GM19455 (cell line): ENCODE results near the gene PTPN18.
"Not testable (repeated sequence)": the region's sequence is repeated elsewhere in the genome, so short reads cannot be mapped to it uniquely, and the experiment has no call there.

ENCODE experiments used
- ATAC-seq: cut with Tn5 transposase; IDR thresholded peaks from one replicate; pipeline ENCODE4 v1.9.1; 2021; ENCODE audit not compliant: unreplicated experiment

Gene PTPN18

DNA sequence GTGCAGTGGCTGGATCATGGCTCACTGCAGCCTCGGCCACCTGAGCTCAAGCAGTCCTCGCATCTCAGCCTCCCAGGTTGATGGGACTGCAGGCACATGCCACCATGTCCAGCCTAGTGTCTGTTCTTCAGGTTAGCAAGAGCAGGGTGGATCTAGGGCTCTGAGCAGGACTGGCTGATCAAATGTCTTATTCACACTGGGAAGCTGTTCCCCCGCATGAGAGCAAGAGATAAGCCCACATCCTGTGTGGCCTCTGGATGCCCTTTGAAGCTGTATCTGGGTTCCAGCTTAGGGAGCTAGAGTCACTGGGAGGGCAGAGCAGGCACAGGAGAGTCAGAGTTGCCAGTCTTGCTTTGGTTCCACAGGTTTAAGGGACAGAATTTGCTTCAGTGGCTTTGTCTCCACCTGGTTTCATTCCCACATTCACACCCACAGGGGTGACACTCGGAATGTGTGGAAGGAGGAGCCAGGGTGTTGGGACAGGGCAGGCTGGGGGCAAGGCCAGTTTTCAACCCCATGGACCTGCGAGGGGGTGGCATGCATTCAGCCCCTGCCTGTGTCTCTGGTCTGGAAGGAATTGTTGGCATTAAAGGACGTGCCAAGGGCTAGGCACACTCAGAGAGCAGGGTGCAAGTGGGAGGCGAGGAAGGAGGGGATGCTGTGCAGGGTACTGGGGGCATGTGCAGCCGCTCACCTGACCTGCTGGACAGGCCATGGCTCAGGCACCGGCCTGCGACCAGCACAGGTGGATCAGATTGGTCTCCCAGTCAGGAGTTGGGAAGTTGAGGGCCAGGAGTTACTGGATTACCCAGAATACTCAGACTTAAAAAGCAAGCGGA is 24.5 kb downstream of the PTPN18 start:
- ATAC-seq: no peak

DNA sequence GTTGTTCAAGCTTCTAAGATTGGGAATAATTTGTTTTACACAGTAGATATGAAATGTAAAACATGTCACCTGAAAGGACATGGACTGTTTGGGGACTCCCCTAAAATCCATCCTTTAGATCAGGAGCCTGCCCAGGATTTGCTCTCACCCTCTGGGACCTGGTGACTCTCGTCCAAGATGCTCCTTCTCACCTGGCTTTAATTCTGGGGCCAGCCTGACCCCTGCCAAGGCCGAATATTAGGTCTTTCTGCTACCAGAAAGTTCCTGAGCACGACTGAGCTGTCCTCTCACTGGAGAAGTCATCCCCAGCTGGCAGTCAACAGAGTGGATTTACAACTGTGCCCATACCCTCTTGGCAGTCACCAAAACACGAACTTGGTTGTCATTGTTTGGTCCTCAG is 25.3 kb downstream of the PTPN18 start:
- ATAC-seq: no peak

- ATAC-seq: no peak
Measured at GRCh38 chr2:130381619-130382018, 25.8 kb downstream of the PTPN18 start.

DNA sequence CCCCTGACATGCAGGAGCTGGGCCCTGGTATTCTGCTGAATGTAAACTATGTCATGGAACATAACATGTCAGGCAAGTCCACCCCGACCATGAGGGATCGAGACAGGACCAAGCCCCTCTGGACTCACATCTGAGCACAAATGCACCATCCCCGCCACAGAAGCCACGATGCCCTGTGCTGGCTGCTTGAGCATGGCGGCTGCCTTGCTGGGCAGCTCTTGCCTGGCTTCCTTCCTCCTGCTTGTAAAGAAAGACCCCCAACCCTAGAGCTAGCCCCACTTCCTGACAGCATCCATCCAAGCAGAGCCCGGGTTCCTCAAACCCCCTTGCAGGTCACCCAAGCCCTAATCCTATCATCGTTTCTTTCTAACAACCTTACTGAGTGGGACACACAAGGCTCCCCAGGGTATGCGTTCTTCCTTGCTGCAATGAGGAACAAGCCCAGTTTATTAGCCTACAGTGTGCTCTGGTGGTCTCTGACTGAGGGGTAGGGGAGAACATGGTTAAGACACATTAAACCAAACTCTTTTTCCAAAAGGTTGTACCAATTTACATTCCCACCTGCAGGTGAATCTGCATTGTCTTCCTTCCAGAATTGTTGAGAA is 26.6 kb downstream of the PTPN18 start:
- no peak for ATAC-seq

GRCh38 chr2:130385709-130386108 is 29.9 kb downstream of the PTPN18 start:
- ATAC-seq: peak; percentile 42

- ATAC-seq: no peak
Measured at GRCh38 chr2:130387071-130387400, 31.2 kb downstream of the PTPN18 start.

DNA sequence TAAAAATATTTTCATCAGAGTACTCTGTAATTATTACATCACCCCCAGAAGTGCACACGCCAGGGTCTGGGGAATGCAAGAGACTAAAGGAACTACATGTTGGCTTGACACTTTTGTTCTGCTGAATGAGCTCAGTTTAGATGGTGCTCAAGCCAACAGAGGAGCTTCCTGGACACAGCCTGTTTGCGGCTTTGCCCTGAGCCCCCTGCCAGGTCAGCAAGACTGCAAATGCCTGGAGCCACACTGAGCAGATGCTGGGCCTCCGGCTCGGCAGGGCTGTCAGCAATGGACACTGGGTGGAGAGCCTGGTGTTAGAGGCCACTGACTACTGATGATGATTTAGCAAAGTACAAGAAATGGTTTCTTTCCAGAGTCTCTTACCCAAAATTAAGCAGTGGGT is 31.9 kb downstream of the PTPN18 start:
- no peak for ATAC-seq

DNA sequence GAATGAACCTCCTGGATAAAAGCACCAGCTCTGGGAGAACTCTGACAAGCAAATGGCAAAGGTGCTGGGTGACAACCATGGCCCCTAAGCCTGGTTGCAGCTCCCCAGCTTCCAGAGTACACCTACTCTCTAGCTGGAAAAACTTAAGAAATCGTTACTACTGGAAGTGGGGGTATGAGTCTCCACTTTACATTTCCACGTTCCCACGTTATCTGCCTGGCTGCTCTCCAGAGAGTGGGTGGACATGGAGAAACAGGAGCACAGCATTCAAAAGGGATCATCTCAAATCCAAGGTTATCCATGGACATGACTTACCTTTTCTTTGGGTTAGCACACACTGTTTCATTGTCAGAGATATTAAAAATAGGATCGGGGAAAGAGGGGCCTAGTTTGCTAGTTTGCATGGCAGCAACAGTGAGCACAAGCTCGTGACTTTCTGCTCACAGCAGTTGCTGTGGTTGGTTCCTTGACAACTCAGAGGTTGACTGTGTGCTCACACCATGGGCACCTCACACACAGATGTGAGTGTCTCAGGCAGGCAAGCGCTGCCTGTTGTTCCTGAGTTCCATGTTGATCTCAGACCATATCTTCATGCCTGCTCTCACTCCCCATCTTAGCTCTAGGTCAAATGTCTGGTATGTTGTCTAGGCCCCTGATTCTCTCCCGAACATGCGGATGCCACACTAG is 32.5 kb downstream of the PTPN18 start:
- no peak for ATAC-seq

DNA sequence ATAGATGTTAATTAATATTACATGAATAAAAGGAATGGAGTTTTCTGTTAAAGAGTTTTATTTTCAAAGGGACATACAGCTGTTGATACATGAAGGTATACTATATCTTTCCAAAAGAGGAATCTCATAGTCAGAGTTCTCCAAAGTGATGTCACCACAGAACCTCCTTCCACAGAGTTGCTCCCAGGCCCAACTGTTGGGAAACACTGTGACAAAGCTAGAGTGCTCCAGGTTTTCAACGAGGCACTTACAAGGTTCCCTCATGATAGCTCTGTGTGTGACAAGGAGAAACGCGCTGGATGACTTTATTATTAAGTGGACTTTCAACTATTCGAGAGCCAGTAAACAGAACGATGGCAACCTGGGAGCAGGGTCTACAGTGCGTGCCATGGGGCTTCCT is 33.5 kb downstream of the PTPN18 start:
- ATAC-seq: no peak

DNA sequence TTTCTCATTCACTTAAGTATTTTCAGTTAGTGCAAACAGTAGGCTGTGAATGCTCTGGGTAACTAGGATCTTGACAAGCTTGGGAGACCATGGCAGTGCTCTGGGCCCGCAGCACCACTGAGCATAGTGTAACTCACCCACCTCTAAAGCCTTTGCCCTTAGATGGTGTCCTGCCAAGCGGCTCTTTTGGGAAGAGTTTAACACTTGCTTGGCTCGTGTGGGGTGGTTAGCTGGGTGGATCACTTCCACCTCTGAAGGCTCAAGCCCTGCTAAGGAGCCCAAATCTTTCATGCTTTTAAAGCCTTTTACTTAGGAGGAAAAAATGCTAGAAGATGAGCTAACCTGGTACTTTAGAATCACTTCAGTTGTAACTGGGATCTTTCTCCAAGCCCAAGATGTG is 33.9 kb downstream of the PTPN18 start:
- ATAC-seq: no peak

DNA sequence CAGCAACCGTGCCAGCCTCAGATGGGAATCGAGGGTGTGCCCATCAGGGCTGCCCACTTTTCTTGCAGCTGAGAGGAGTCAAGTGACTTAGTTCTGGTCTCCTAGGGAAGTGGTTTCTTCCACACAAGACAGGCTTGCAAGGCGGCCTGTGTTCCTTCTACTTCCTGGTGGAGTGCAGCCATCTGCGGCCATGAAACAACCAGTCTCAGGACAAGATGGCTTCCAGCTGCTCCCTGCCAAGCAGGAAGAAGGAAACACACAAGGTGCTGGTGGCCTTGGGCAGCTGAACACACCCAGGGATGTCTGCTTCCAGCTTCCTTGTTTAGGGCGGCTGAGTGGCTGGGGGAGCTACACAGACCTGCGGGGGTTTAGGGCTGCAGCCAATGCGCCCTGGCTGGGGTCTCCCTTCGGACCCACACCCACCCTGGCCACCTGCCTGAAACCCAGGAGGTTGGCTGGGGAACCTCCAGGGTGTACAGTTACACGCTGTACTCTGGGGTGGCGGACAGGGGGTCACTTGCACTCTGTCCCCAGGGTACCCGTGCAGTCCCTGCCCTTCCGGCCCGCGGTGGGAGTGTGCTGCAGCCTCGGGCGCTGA is 34.7 kb downstream of the PTPN18 start:
- peak; percentile 37 for ATAC-seq

GRCh38 chr2:130391058-130391871 is 35.4 kb downstream of the PTPN18 start:
- ATAC-seq: peak; percentile 96

GRCh38 chr2:130391872-130392670 is 36.2 kb downstream of the PTPN18 start:
- ATAC-seq: no peak

- ATAC-seq: no peak
Measured at GRCh38 chr2:130393318-130393910, 37.6 kb downstream of the PTPN18 start.

DNA sequence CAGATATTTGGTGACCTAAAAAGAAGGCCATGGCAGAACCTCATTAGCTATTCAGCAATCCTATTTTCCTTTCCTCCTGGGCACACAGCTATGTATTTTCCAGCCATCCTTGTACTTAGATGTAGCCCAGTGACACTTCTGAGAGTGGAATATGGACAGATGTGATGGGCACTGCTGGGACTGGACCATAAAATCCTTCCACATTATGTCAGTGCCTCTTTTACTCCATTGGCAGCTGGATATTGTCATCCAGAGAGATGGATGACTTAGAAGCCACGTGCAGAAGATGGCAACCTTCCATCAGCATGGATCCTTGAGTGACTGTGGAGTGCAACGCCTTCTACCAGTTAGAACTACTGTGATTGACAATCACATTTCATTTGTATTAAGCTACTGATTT is 50.4 kb downstream of the PTPN18 start:
- not testable (repeated sequence) for ATAC-seq

DNA sequence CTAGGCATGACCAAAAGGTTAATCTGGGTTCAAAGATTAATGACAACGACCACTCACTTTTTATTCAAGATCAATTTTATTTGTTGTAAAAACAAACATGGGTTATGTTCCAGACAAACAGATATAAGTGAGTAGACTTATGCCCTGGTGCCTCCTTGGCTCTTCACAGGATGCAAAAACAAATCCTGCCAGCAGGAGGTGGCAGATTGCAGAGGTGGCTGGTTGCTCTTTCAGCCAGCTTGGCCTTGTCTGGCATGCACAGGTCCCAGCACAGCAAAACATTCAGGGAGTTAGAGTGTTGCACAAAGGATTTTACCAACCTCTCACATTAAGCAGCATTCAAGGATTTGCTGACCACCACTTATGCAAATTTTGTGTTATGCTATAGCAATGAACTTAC is 60.8 kb downstream of the PTPN18 start:
- ATAC-seq: not testable (repeated sequence)

DNA sequence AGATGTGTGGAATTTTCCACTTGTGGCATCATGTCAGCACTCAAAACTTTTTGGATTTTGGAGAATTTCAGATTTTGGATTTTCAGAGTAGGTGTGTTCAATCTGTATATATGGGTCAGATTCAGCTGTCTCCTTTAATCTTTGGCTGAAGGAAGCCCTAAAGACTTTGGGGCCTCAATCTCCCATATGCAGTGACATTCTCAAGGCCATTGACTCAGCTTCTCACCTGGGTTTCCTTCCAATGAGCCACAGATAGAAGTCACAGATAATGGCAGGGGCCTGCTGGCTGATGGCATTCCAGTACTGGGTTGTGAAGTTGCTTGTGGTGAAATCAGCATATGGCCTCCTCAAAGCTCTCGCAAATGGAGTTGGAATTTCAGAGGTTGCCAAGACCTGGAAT is 63.0 kb downstream of the PTPN18 start:
- ATAC-seq: not testable (repeated sequence)
